Erythroblast (primary cell): Measurements from ENCODE around the gene CFTR.

ENCODE experiments used
- GATA1 ChIP-seq: IDR thresholded peaks from 2 replicates; pipeline ENCODE4 v1.6.1; 2011; ENCODE audit warnings: low read depth, mild to moderate bottlenecking, control low read depth, low read length, moderate library complexity
- POLR2A ChIP-seq: IDR thresholded peaks from 2 replicates; pipeline ENCODE4 v1.6.1; 2011; ENCODE audit warnings: mild to moderate bottlenecking, low read length

DNA sequence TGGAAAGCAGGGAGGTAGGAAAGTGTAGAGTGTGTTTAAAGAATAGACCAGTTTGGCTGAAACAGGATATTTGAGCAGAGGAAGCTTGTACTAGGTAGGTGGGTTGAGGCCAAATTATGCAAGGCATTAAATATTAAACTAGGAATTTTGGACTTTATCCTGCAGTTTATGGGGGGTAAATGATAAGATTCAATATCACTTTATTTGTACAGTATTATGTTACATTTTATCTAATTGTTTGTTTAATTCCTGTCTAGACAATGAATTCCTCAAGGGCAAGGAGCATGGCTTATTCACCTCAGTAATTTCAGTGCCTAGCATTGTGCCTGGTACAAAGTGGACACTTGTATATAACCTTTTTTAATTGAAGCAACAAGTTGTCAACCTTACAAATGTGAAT lies 125.9 kb downstream of the CFTR start:
- TF ChIP-seq POLR2A (no peak), GATA1 (no peak)
